Upper lobe of right lung (tissue), 1 donor: ENCODE results near the gene LIPT1. TPM values are rescaled to one million over a fixed set of nuclear protein-coding genes. Genes with fewer than 3 reads are reported as not detected.
"Not testable (repeated sequence)": the region's sequence is repeated elsewhere in the genome, so short reads cannot be mapped to it uniquely, and the experiment has no call there.

Experiments used
- ATAC-seq: fragments of 200-7000 bp; cut with Tn5 transposase; one replicate; pipeline ENCODE4 v1.9.1; 2020; ENCODE audit warnings: mild to moderate bottlenecking, moderate library complexity
- DNase-seq: peaks from one replicate; pipeline ENCODE4 v3.0.0-alpha.2; 2020
- H3K27ac ChIP-seq: fragments of 200-600 bp; one replicate; pipeline ENCODE4 v1.8.0; 2022
- H3K27me3 ChIP-seq: fragments of 200-600 bp; one replicate; pipeline ENCODE4 v1.8.0; 2022; ENCODE audit warnings: mild to moderate bottlenecking
- H3K36me3 ChIP-seq: fragments of 200-600 bp; one replicate; pipeline ENCODE4 v1.8.0; 2022
- H3K4me1 ChIP-seq: fragments of 200-600 bp; one replicate; pipeline ENCODE4 v1.8.0; 2022
- H3K4me3 ChIP-seq: fragments of 200-600 bp; one replicate; pipeline ENCODE4 v1.8.0; 2022; ENCODE audit warnings: mild to moderate bottlenecking
- H3K9me3 ChIP-seq: fragments of 200-600 bp; one replicate; pipeline ENCODE4 v1.8.0; 2022
- intact Hi-C: fragments of 100-400 bp; cut with DNase I; formaldehyde crosslinking; loops from one replicate; pipeline ENCODE4 v1.11.0; 2022
- total RNA-seq: library from RNA; stranded (reverse); fragmentation: NEBNext Ultra II Directional; extraction: Animal tissue kit (Norgen Biotek cat#: 25700); gene quantifications from one replicate; pipeline ENCODE4 v1.2.1, GENCODE V29; 2021
- TF ChIP-seq, protein P1 (sequence below): fragments of 200-600 bp; IDR thresholded peaks from one replicate; pipeline ENCODE4 v1.8.0; 2022; ENCODE audit warnings: antibody characterized with exemption
- donor health status: DM: no; HTN: yes; CAD: no; lungs with severe emphysema.

Gene LIPT1
- total RNA-seq, 1 donor from 2014 or later = 8.3 TPM

DNA sequence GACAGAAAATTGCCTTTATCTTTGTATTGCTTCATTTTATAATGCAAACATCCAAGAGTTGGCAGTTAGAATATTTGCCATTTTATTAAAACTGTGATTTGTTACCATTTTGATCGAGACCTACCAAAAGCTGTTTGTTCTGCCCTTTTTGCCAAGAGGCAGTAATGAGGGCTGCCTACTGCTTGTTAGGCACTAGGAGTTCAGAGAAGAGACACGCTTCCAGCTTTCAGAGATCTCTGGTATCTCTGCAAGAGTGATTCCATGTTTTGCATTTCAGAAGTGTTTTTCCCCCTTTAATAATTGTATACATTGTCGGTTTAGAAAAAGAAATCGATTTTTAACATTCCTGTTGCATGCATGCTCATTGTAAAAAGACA lies 26.8 kb downstream of the LIPT1 start:
- DNase-seq (no peak), ATAC-seq (no peak)
- TF ChIP-seq, protein P1, sequence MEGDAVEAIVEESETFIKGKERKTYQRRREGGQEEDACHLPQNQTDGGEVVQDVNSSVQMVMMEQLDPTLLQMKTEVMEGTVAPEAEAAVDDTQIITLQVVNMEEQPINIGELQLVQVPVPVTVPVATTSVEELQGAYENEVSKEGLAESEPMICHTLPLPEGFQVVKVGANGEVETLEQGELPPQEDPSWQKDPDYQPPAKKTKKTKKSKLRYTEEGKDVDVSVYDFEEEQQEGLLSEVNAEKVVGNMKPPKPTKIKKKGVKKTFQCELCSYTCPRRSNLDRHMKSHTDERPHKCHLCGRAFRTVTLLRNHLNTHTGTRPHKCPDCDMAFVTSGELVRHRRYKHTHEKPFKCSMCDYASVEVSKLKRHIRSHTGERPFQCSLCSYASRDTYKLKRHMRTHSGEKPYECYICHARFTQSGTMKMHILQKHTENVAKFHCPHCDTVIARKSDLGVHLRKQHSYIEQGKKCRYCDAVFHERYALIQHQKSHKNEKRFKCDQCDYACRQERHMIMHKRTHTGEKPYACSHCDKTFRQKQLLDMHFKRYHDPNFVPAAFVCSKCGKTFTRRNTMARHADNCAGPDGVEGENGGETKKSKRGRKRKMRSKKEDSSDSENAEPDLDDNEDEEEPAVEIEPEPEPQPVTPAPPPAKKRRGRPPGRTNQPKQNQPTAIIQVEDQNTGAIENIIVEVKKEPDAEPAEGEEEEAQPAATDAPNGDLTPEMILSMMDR = no peak
- Histone ChIP-seq H3K4me1 (peaks cover 31% of the 10 kb centered on the region), H3K36me3 (no peaks in the 10 kb centered on the region), H3K27me3 (no peaks in the 10 kb centered on the region), H3K9me3 (no peaks in the 10 kb centered on the region), H3K27ac (peak overlapping the region; percentile 74), H3K4me3 (peak overlapping the region; percentile 86)
- intact Hi-C loops = no loop called here

DNA sequence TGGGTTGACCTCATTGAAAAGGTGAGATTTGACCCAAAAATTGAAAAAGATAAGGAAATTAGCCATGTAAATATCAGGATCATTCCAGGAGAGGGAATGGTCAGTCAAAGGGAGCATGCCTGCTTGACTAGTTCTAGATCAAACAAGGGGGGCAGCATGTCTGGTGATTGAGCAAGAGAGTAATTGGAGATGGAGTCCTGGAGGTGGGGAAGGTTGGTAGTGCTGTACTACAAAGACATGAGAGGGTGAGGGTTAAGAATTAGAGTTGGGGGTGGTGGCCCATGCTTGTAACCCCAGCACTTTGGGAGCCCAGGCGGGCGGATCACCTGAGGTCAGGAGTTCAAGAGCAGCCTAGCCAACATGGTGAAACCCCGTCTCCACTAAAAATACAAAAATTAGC lies 28.3 kb downstream of the LIPT1 start:
- H3K9me3 ChIP-seq = no peaks in the 10 kb centered on the region
- no peaks in the 10 kb centered on the region for H3K36me3 ChIP-seq
- no peak overlapping the region for H3K27ac ChIP-seq
- ATAC-seq = no peak
- intact Hi-C loops = no loop called here
- no peaks in the 10 kb centered on the region for H3K27me3 ChIP-seq
- H3K4me1 ChIP-seq = peaks cover 31% of the 10 kb centered on the region
- no peak overlapping the region for H3K4me3 ChIP-seq
- no peak for DNase-seq
- TF ChIP-seq, protein P1 = no peak

DNA sequence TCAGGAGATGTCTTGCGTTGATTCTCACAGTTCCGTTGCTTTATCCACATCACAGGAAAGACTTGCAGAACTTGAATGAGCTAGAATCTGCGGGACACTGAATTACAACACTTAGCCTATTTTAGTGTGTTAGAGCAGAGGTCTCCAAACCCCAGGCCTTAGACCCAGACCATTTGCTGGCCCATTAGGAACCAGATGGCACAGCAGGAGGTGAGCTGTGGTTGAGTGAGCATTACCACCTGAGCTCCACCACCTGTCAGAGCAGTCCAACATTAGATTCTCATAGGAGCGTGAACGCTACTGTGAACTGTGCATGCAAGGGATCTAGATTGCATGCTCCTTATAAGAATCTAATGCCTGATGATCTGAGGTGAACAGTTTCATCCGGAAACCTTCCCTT lies 30.0 kb downstream of the LIPT1 start:
- Histone ChIP-seq H3K4me1 (peaks cover 22% of the 10 kb centered on the region), H3K27me3 (no peaks in the 10 kb centered on the region), H3K4me3 (no peak overlapping the region), H3K27ac (no peak overlapping the region), H3K9me3 (no peaks in the 10 kb centered on the region), H3K36me3 (peaks cover 5% of the 10 kb centered on the region)
- intact Hi-C loops = no loop called here
- no peak for DNase-seq
- no peak for ATAC-seq
- TF ChIP-seq, protein P1 = no peak

DNA sequence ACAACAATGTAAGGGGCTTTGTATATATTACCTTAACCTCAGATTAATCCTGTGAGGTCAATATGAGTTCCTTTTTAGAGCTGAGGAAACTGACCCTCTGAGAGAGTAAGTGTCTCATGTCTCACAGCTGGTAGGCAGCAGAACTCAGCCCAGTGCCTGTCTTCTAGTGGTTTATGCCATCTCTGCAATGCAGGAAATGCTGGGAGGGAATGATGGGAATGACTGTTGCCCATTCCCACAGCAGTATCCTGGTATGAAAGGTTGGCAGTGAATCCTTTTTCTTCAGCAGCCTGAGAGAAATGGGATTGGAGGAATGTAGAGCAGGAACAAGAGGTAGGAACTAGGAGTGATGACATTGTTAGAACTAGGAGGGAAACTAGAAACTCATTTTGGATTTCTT lies 32.2 kb downstream of the LIPT1 start:
- no peak overlapping the region for H3K4me3 ChIP-seq
- H3K27ac ChIP-seq = no peak overlapping the region
- H3K27me3 ChIP-seq = no peaks in the 10 kb centered on the region
- intact Hi-C loops = no loop called here
- H3K9me3 ChIP-seq = no peaks in the 10 kb centered on the region
- no peak for DNase-seq
- TF ChIP-seq, protein P1 = no peak
- peaks cover 16% of the 10 kb centered on the region for H3K36me3 ChIP-seq
- no peak for ATAC-seq
- peaks cover 11% of the 10 kb centered on the region for H3K4me1 ChIP-seq

DNA sequence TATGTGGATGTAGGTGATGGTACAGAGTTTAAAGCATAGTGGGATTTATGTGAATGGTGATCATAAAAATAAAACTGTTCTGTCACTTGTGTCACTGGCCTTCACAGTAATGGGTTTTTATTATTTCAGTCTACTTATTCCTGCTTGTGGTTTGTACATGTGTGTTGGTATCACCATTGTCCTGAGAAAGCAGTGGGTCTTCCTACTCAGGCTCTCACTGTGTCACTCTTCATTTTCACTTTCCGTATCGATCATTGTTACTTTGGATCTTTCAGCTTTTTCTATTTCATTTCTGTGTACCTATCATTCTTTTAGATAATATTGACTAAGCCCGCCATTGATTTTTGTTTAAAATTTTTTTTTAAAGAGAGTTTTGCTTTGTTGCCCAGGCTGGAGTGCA lies 33.6 kb downstream of the LIPT1 start:
- H3K4me1 ChIP-seq = no peaks in the 10 kb centered on the region
- H3K9me3 ChIP-seq = no peaks in the 10 kb centered on the region
- no peak for DNase-seq
- TF ChIP-seq, protein P1 = no peak
- H3K27me3 ChIP-seq = no peaks in the 10 kb centered on the region
- peaks cover 29% of the 10 kb centered on the region for H3K36me3 ChIP-seq
- H3K4me3 ChIP-seq = no peak overlapping the region
- intact Hi-C loops = no loop called here
- H3K27ac ChIP-seq = no peak overlapping the region
- no peak for ATAC-seq

DNA sequence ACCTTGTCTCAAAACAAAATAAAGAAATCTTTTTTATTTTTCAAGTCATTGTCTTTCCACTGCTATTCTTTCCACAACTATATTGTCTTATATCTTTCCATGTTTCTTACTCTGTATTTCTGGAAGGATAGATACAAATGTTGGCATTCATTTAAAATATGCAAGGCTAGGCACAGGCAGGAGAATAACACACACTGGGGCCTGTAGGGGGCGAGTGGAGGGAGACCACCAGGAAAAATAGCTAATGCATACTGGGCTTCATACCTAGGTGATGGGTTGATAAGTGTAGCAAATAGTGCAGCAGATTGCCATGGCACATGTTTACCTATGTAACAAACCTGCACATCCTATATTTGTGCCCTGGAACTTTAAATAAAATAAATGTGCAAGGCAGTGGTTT lies 35.8 kb downstream of the LIPT1 start:
- intact Hi-C loops = no loop called here
- Histone ChIP-seq H3K36me3 (peaks cover 51% of the 10 kb centered on the region), H3K27me3 (no peaks in the 10 kb centered on the region), H3K4me1 (no peaks in the 10 kb centered on the region), H3K4me3 (no peak overlapping the region), H3K27ac (no peak overlapping the region), H3K9me3 (no peaks in the 10 kb centered on the region)
- no peak for ATAC-seq
- DNase-seq = no peak
- TF ChIP-seq, protein P1 = no peak

DNA sequence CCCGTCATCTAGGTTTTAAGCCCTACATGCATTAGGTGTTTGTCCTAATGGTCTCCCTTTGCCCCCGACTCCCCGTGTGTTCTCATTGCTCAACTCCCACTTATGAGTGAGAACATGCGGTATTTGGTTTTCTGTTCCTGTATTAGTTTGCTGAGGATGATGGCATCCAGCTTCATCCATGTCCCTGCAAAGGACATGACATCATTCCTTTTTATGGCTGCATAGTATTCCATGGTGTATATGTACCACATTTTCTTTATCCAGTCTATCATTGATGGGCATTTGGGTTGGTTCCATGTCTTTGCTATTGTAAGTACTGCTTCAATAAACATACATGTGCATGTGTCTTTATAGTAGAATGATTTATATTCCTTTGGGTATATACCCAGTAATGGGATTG lies 37.6 kb downstream of the LIPT1 start:
- H3K4me3 ChIP-seq, H3K27me3 ChIP-seq, H3K27ac ChIP-seq, intact Hi-C loops, ATAC-seq, H3K4me1 ChIP-seq, DNase-seq, H3K9me3 ChIP-seq: not testable (repeated sequence)
- H3K36me3 ChIP-seq = peaks cover 69% of the 10 kb centered on the region
